GM19468 (cell line): ENCODE data around the gene ZFP36.
A peak's percentile ranks its signal among the peaks of the same experiment; 100 is the strongest.
"Not testable (repeated sequence)": the region's sequence is repeated elsewhere in the genome, so short reads cannot be mapped to it uniquely, and the experiment has no call there.

Source experiments
- ATAC-seq: cut with Tn5 transposase; IDR thresholded peaks from one replicate; pipeline ENCODE4 v1.9.1; 2021; ENCODE audit warnings: mild to moderate bottlenecking, moderate library complexity, moderate number of reproducible peaks; ENCODE audit not compliant: unreplicated experiment; ENCODE audit errors: extremely low read depth

ZFP36 gene, protein sequence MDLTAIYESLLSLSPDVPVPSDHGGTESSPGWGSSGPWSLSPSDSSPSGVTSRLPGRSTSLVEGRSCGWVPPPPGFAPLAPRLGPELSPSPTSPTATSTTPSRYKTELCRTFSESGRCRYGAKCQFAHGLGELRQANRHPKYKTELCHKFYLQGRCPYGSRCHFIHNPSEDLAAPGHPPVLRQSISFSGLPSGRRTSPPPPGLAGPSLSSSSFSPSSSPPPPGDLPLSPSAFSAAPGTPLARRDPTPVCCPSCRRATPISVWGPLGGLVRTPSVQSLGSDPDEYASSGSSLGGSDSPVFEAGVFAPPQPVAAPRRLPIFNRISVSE

GRCh38 chr19:39406656-39407409, at the start of gene ZFP36:
TSS of gene ZFP36 (plus strand) at chr19:39406847. CDS start at chr19:39406905, 58 bp downstream.
- ATAC-seq, result peak; percentile 7

GRCh38 chr19:39359026-39359425, 47.6 kb upstream of the ZFP36 start:
- no peak for ATAC-seq

GRCh38 chr19:39360599-39360998, 46.0 kb upstream of the ZFP36 start:
- no peak for ATAC-seq

DNA sequence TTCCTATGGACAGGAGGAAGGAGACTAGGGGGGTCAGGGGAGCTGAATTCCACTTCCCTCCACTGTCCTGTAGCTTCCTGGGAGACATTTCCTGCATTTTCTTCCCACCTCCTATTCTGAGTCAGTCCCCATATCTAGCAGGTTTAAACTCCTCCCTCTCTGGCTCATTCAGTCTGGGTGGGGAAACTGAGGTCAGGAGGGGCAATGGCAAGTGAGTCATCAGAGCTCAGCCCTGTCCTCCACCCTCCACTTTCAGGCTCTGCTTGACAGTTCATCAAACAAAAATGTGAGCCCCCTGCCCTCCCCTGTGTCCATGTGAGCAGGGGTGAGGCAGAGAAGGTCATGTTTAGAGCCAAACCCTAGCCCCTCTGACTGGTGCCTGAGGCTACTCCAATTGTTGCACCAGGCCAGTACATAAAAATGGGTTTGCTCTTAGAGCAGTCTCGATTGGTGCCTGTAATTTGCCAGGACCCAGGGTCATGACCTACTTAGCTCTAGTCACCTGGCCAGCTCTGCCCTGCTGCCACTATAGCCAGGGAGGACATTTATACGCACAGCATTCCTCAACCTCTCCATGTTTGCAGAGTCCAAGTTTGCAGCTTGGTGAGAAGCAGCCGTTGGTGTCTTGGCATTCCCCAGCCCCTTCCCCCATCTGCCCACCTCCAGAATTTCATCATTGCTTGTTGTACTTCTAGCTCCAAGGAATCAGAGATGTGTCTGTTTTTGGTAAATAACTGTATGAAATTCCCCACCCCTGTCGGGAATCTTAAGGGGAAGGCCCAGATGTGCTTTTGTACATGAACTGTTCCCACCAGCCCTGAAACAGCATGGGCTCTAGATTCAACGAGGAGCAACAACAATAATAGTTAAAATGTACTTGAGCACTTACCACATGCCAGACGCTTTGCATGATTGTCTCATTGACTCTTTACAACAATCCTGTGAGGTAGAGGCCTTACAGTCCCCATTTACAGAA, 43.7 kb upstream of the ZFP36 start:
- no peak for ATAC-seq

DNA sequence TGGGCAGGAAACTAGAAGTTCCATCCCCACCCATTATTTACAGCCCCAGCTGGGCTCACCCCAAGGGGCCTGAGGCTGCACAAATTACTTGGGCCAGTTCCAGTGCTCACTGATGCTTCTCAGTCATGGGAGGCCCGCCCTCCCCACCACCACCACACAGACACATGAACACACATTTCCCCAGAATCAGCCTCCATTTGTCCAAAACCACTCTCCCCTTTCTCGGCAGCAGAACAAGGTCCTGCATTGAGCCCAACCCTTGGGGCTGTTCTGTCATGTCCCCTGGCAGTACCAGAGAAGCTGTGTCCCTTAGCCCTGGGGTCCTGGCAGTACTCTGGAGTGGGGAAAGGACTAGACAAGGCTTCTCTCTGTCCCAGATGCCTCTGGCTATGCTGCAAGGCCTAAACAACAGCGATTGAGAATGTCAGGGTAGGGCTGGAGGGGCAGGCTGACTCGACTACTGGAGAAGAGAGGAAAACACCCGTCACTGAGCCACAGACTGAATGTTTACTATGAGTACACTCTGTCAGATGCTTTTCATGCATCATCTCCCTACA, 42.7 kb upstream of the ZFP36 start:
- no peak for ATAC-seq

DNA sequence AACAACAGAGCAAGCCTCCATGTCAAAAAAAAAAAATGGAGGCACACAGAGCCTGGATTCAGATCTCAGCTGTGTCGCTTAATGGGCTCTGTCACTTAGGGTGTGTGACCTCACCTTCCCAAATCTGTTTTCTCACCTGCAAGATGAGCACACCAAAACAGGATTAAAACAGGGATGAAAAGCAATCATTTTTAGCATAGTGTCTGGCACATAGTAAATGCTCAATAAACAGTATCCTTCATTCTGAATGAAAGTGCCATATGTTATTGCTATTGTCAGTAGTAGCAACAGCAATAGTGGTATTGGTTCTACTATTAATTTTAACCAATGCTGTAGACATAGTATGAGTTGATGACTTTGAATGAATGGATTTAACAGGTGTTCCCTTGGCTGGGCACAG, 41.1 kb upstream of the ZFP36 start:
- ATAC-seq, result no peak

GRCh38 chr19:39369200-39369599, 37.4 kb upstream of the ZFP36 start:
- no peak for ATAC-seq

DNA sequence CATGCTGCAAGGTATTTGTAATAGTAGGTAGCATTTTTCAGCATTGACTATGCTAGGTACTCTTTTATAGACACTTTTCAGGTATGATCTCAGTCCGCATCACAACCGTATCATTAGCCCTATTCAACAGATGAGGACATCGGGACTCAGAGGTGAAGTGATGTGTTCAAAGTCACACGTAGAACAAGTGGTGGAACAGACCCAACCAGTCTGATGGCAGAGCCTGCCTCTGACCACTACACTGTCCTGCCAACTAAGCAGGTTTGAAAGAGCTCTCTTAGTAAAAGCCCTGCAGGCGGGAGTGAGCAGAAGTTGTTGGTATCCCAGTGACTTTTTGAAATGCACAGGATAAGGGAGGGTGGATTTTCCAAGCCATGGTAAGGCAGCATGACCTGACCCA, 35.9 kb upstream of the ZFP36 start:
- no peak for ATAC-seq

GRCh38 chr19:39372047-39372802, 34.4 kb upstream of the ZFP36 start:
- ATAC-seq, result no peak

DNA sequence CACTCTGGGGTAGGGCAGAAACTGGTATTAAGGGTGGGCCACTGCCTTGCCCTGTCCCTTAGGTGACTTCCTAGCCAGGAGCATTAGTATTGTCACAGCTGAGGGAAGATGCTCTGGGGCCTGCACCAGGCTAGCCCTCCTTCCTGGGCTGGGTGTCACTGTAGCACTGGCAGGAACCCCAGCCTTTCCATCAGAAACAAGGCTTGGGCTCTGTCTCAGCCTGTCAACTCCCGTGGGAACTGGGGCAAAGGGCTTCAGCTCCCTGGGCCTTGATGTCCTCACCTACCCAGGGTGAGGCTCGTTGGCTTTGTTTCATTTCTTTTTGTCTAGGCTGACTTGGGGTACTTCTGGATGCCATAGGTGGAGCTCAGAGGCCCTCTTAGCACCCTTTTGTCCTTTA, 33.7 kb upstream of the ZFP36 start:
- ATAC-seq, result no peak

DNA sequence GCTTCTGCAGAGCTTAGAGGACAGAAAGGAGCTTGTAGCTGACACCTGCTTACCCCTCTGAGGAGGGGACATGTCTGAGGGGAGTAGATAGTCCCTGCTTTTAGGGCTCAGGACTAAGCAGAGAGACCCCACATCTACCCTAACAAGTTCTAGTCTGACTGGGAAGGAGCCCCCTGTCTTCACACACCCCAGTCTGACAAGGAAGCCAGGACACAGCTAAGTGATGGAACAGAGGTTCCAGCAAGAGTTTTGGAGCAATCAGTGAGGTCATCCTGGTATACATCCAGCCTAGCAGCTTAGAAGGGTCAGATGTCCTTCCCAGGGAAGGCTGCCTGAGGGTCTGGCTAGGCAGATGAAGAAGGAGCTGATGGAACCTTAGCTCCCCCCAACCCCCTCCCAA, 30.7 kb upstream of the ZFP36 start:
- ATAC-seq, result no peak

GRCh38 chr19:39377373-39378362, 29.0 kb upstream of the ZFP36 start:
- no peak for ATAC-seq

DNA sequence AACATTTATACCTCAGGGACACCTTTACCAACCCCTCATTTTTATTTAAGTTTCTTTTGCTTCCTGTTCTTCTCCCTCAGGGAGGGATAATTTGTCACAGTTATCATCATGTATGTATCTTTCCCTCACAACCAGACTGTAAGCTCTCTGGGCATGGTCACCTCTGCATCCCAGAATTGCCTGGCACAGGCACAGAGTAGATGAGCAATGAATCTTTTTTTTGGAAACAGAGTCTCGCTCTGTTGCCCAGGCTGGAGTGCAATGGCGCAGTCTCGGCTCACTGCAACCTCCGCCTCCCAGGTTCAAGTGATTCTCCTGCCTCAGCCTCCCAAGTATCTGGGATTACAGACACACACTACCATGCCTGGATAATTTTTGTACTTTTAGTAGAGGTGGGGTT, 27.3 kb upstream of the ZFP36 start:
- ATAC-seq, result not testable (repeated sequence)

DNA sequence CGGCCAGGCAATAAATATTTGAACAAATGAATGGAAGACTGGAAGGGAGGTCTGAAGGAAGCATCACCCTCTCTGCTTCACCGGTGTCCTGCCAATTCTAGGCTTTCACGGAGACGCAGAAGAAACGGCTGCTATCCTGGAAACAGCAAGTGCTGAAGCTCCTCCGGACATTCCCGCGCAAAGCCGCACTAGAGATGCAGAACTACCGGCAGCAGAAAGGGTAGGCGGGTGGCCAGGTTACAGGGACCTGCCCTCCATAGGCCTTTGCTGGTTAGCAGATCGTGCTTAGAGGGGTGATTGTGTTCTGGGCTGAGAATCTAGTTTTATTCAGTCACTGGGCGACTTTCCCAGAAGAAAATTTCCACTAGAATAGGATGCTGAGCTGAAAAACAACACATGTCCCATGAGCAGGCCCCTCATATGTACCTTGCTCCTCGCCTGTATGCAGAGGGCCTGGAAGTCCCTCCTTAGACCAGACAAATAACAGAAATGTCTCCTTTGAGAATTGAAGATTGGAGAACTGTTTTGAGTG, 26.7 kb upstream of the ZFP36 start:
- ATAC-seq, result no peak

DNA sequence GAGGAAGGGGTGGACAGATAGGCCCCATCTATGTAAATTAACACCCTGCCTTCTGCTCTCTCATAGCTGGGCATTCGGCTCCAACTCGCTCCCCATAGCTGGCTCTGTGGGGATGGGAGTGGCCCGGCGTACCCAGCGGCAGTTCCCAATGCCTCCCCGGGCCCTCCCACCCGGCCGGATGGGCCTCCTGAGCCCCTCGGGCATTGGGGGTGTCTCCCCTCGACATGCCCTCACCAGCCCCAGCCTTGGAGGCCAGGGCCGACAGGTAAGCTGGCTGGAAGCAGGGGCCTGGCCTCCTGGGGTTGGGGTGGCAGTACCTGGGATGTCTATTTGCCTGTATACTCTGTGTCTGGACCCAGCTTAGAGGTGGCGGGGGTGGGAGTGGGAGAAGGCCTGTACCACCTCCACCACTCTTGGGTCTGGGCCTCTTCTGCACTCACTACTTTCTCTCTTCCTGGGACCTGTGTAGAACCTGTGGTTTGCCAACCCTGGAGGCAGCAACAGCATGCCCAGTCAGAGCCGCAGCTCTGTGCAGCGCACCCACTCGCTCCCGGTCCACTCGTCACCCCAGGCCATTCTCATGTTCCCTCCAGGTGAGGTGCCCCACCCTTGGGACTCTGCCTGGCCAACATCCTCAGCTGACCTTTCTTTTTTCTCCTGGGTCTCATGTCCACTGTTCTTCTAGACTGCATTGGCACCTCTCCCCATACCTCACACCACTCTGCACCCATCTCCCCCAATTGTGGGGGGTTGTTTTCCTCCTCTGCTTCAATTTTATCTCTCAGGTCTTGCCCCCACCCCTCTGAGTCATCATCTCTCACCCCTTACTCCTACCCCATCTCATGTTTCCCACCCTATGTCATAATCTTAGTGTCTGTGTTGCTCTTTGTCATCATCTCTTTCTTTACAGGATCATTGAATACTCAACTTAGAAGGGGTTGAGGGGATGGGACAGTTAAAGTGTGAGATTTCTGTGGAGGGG, 25.8 kb upstream of the ZFP36 start:
- ATAC-seq, result no peak

DNA sequence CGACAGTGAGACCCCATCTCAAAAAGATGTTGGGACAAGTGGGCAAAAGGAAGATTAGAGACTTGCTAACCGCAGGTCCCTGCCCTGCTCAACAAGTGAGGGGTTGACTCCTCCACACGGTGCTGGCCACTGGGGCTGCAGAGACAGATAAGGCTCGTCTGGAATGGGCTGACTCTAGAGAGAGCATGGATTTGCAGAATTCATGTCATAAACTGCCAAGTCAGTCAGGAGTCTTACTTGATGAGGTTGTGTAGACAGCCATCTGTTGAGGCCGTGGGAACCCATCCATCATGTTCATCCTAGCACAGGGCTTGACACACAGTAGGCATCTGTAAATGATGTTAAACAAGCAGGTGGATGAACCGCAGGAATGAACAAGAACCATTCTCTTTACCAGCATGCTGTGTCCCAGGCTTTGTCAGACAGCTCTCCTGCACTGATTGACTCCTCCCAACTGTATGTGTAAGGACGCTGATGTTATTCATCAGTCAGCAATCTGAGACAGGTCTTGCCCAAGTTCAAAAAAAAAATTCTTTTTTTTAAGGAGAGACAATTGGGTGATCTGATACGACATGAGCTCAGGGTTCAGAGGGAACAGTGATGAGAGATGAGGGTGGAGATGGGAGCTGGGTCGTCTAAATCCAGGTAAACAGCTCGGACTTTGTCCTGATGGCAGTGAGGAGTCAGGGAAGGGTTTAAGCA, 24.6 kb upstream of the ZFP36 start:
- ATAC-seq, result no peak
